C4-2B (cell line): Measurements from ENCODE around the gene DGKE.

Experiments used
- CTCF ChIP-seq: fragments of 450-650 bp; conservative IDR thresholded peaks from 2 replicates; pipeline ENCODE4 v1.5.1; 2017; ENCODE audit warnings: mild to moderate bottlenecking
- ZFX ChIP-seq: fragments of 450-650 bp; IDR thresholded peaks from 2 replicates; pipeline ENCODE4 v1.6.1; 2017

- TF ChIP-seq CTCF (no peak), ZFX (no peak)
These were observed 30.9 kb upstream of the DGKE start for GRCh38 chr17:56803071-56803470.
